Activated naive CD8-positive, alpha-beta T cell treated with anti-CD3 and anti-CD28 coated beads for 36 hours (primary cell): ENCODE data around the gene AAK1. TPM values are rescaled to one million over a fixed set of nuclear protein-coding genes. Genes with fewer than 3 reads are reported as not detected.
"Not testable (repeated sequence)": the region's sequence is repeated elsewhere in the genome, so short reads cannot be mapped to it uniquely, and the experiment has no call there.

Experiments used
- DNase-seq: peaks from one replicate; pipeline ENCODE4 v3.0.0; 2021
- H3K27ac Mint-ChIP-seq: one replicate; pipeline ENCODE4 v1.8.0; 2022; ENCODE audit warnings: mild to moderate bottlenecking, moderate library complexity, mixed read lengths
- H3K27me3 Mint-ChIP-seq: one replicate; pipeline ENCODE4 v1.8.0; 2022; ENCODE audit warnings: mild to moderate bottlenecking, mixed read lengths
- H3K36me3 Mint-ChIP-seq: one replicate; pipeline ENCODE4 v1.8.0; 2021; ENCODE audit warnings: mild to moderate bottlenecking, mixed read lengths
- H3K4me1 Mint-ChIP-seq: one replicate; pipeline ENCODE4 v1.8.0; 2021; ENCODE audit warnings: mixed read lengths
- H3K4me3 Mint-ChIP-seq: one replicate; pipeline ENCODE4 v1.8.0; 2022; ENCODE audit warnings: mild to moderate bottlenecking, moderate library complexity, mixed read lengths
- H3K9me3 Mint-ChIP-seq: one replicate; pipeline ENCODE4 v1.8.0; 2022; ENCODE audit warnings: mixed read lengths
- total RNA-seq, 2 experiments: library from RNA; stranded (reverse); gene quantifications; one replicate each; pipeline ENCODE4 v1.2.3, GENCODE V29; 2021

Gene AAK1
- total RNA-seq, 2 experiments from 2014 or later: 78.3 to 85.4 TPM

DNA sequence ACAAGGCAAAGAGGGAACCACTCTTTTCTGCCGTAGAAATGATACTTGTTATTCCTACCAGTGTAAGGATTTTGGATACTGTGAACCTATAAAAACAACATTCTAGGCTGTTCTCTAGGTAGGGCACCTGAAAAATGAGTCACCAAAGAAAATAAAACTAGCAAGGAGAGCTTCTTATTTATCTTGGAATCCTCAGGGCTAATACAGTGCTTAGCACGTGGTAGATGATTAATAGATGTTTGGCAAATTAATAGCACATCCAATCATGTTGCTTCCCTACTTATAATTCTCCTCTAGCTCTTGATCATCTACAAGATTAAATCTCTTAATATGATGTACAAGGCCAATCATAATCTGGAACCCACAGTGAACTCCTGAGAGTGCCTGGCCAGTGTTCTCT lies 73.1 kb downstream of the AAK1 start:
- peaks cover 16% of the 10 kb centered on the region for H3K36me3 Mint-ChIP-seq
- H3K4me3 Mint-ChIP-seq: no peak overlapping the region
- no peaks in the 10 kb centered on the region for H3K9me3 Mint-ChIP-seq
- H3K27ac Mint-ChIP-seq: peak overlapping the region; percentile 83
- H3K4me1 Mint-ChIP-seq: peaks cover 71% of the 10 kb centered on the region
- DNase-seq: no peak
- no peaks in the 10 kb centered on the region for H3K27me3 Mint-ChIP-seq

DNA sequence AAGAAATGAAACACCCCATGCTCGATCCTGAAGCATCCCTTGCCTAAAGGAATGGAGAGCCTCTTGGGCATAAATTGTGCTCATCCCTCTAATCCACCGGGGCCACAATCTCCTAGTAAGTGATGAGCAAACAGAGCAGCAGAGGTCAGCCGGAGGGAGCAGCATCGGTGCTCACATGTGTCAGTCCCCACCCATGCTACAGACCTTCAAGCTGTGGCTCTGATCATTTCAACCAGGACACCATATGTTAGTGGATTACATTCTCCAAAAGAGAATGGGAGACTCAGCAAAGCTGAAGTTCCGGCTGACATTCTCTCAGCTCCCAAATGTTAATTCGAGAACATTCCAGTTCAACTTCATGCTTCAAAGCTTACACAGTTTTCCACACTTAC lies 75.6 kb downstream of the AAK1 start:
- Mint-ChIP-seq H3K4me3 (no peak overlapping the region), H3K4me1 (peaks cover 85% of the 10 kb centered on the region), H3K9me3 (no peaks in the 10 kb centered on the region), H3K27me3 (no peaks in the 10 kb centered on the region), H3K36me3 (peaks cover 15% of the 10 kb centered on the region), H3K27ac (peak overlapping the region; percentile 53)
- no peak for DNase-seq

DNA sequence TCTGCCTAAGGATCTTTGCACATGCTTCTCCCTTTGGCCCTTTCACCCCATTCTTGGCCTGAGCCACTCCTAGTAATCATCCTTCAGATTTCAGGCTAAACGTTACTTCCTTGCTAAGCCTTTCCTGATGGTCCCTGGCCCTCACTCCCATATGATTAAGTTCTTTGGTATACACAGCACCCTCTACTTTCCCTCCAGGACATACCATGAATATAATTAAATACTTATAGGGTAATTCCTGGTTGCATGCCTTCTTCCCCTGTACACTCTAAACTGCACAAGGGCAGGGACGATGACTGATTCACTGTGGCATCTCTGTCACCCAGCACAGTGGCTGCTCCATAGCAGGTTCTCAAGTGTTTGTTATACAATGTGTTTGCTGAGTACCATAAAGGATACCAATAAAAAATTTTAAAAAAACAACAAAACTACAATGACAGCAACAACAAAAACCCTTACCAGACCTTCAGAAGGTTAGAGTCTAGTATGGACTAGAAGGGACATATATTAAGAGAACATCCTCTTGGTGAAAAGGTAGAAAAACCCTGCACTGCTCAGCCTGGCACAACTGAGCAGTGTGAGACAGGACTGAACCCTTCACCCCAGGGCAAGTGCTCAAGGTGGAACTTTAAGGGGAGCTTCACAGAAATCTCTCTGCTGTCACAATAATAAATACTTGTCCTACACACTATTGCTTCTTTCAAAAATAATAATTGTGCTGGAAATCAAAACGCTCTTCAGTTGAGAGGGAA lies 76.2 kb downstream of the AAK1 start:
- Mint-ChIP-seq H3K9me3 (no peaks in the 10 kb centered on the region), H3K4me1 (peaks cover 83% of the 10 kb centered on the region), H3K4me3 (no peak overlapping the region), H3K27ac (peak overlapping the region; percentile 53), H3K27me3 (no peaks in the 10 kb centered on the region), H3K36me3 (peaks cover 15% of the 10 kb centered on the region)
- no peak for DNase-seq

DNA sequence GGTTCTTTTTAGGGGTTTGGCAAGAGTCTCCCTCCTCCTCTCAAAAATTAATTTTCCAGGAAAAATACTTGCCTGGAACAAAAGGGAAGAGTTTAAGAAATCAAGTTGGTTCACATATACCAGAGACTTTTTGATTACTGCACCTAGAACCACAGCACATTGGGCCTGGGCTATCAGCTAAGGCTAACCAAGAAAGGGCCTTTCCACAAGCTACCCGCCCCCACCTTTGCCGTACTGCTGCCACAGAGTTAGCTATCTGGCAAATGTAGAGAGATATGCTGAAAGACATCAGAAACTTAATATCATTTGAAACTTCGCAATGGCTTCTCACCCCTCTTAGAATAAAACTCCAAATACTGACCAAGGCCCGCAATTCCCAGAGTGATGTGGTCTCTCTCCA lies 76.9 kb downstream of the AAK1 start:
- peaks cover 14% of the 10 kb centered on the region for H3K36me3 Mint-ChIP-seq
- no peak for DNase-seq
- H3K27ac Mint-ChIP-seq: peak overlapping the region; percentile 30
- no peaks in the 10 kb centered on the region for H3K9me3 Mint-ChIP-seq
- H3K4me1 Mint-ChIP-seq: peaks cover 86% of the 10 kb centered on the region
- no peaks in the 10 kb centered on the region for H3K27me3 Mint-ChIP-seq
- H3K4me3 Mint-ChIP-seq: no peak overlapping the region

DNA sequence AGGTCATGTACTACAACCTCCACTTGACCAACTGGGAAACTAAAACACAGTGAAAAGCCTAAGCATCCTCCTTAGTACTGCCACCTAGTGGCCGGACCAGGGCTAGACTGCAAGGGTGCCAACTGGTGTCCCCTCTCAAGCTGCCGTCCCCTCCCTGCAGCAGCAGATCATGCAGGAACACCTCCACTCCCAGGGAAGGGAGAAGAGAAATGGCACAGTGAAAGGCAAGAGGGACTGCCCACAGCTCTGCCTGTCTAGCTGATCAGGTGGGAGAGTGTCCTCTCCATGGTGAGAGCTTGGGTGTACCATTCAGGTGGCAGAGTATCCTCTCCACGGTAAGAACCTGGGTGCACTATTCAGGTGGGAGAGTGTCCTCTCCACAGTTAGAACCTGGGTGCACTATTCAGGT lies 78.1 kb downstream of the AAK1 start:
- Mint-ChIP-seq H3K36me3 (peaks cover 9% of the 10 kb centered on the region), H3K27me3 (no peaks in the 10 kb centered on the region), H3K4me1 (peaks cover 85% of the 10 kb centered on the region), H3K4me3 (no peak overlapping the region), H3K27ac (no peak overlapping the region), H3K9me3 (no peaks in the 10 kb centered on the region)
- DNase-seq: peak; percentile 61

DNA sequence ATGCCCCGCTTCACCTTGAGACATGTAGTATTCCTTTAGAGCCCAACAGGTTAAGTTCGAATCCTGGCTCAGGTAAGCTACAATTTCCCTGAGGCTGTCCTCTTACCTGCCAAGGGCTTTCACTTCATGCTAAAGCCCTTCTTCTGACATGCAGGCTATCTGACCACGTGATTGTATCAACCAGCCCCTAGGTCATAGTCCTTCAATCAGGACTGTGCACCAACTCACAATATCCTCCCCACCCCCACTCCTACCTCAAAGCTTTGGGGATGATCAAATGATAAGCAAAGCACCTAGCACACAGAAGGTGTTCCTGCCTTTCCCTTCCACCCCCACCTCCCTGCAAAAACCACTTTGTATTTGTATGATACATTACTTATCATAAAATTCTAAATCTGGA lies 78.9 kb downstream of the AAK1 start:
- H3K4me3 Mint-ChIP-seq: peak overlapping the region; percentile 1
- H3K27me3 Mint-ChIP-seq: no peaks in the 10 kb centered on the region
- no peaks in the 10 kb centered on the region for H3K9me3 Mint-ChIP-seq
- H3K36me3 Mint-ChIP-seq: peaks cover 7% of the 10 kb centered on the region
- no peak for DNase-seq
- peak overlapping the region; percentile 52 for H3K27ac Mint-ChIP-seq
- H3K4me1 Mint-ChIP-seq: peaks cover 85% of the 10 kb centered on the region

DNA sequence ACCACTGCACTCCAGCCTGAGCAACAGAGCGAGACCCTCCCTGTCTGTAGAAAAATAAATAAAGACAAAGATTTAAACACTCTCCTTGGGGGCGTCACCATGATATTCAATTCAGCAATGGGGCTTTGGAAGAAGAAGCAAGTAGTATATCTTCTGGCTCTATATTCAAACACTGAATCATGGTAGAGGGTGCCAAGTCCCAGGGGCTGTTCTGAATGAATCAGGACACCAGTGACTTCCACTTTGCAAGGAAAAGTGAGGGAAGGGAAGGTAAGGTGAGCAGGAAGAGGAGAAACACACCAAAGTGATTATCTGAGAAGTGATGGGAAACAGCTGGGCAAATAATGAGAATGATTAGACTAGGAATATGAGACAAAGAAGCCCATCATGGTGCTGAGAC lies 80.5 kb downstream of the AAK1 start:
- Mint-ChIP-seq H3K27ac (no peak overlapping the region), H3K36me3 (peaks cover 7% of the 10 kb centered on the region), H3K4me1 (peaks cover 79% of the 10 kb centered on the region), H3K9me3 (no peaks in the 10 kb centered on the region), H3K4me3 (no peak overlapping the region), H3K27me3 (no peaks in the 10 kb centered on the region)
- DNase-seq: no peak

DNA sequence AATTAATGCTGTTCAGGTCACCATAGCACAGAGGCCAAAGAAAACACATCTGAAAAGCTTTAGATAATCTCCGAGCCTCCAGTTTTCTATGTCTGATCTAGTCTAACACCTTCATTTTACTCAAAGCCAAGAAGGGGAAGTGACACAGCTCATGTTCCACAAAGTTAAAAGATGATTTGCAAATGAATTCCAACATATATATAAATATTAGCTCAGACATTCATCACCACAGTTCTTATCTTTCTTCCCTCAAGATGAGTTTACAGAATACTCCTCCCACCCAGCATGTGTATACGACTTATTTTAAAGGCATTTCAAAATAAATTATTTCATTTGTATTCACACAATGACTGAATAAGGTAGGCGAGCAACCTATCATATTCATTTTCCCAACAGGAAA lies 82.4 kb downstream of the AAK1 start:
- H3K27ac Mint-ChIP-seq: no peak overlapping the region
- H3K4me1 Mint-ChIP-seq: peaks cover 72% of the 10 kb centered on the region
- H3K36me3 Mint-ChIP-seq: peaks cover 6% of the 10 kb centered on the region
- DNase-seq: no peak
- no peak overlapping the region for H3K4me3 Mint-ChIP-seq
- no peaks in the 10 kb centered on the region for H3K27me3 Mint-ChIP-seq
- H3K9me3 Mint-ChIP-seq: no peaks in the 10 kb centered on the region

DNA sequence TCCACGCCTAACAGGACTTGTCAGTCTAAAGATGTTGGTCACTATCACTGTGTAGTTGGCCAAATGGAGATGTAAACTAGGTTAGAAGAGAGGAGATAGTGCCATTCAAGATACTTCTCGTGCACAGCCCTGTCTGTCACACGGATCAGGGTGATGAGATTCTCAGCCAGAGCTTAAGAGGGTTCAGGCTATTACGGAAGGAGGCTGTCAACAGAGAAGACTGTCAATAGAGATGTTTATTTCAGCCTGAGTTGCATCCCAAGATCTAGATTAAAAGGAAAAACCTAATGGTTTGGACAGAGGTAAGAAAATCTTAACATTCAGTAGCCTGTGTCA lies 83.4 kb downstream of the AAK1 start:
- Mint-ChIP-seq H3K9me3 (no peaks in the 10 kb centered on the region), H3K4me1 (peaks cover 68% of the 10 kb centered on the region), H3K4me3 (no peak overlapping the region), H3K27ac (peak overlapping the region; percentile 28), H3K27me3 (no peaks in the 10 kb centered on the region), H3K36me3 (peaks cover 9% of the 10 kb centered on the region)
- DNase-seq: no peak

DNA sequence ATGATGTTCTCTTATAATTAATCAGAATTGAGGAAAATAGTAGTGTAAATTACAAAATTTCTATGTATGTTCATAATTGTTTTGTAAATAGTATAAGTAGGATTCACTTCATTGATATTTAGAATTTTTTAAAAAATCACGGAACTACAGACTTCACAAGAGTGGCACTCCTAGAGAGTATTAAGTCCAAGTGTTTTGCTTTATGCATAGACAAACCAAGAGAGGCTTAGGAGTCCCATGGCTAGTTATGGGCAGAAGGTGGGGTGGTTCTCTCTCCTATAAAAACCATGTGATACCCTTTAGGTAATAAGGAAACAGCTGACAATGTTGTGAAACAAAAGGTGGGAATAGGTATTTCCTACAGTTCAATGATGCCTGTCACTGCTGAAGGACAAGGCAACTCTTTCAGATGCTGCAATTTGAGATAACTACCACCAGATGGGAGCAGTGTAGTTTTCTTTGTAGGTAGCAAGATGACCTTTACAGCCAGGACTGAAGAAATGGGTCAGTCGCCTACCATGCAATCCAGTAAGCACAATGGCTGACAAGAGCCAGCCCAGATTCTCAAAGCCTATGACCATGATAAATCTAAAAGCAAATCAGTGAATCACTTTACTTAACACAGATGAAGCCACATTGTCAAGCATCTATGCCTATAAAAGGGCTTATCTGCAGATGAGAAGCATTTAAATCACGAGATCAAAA lies 83.9 kb downstream of the AAK1 start:
- DNase-seq: no peak
- peaks cover 67% of the 10 kb centered on the region for H3K4me1 Mint-ChIP-seq
- H3K36me3 Mint-ChIP-seq: peaks cover 9% of the 10 kb centered on the region
- H3K27ac Mint-ChIP-seq: peak overlapping the region; percentile 28
- H3K4me3 Mint-ChIP-seq: no peak overlapping the region
- H3K9me3 Mint-ChIP-seq: no peaks in the 10 kb centered on the region
- H3K27me3 Mint-ChIP-seq: no peaks in the 10 kb centered on the region

DNA sequence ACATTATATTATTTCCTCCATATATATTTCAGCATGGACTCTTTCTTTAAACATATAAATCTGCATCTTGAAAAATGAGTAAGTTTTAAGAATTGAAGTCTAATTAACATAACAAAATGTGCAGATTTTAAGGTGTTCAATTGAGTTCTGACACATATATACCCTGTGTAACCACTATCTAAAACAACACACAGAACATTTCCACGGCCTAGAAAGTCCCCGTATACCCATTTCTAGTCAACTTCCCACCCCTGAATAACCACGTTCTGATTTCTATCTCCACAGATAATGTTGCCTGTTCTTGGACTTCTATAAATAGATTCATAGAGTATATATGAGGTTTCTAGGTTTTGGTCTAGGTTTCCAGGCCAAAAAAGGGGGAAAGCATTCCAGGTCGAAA lies 87.5 kb downstream of the AAK1 start:
- H3K4me3 Mint-ChIP-seq: no peak overlapping the region
- H3K9me3 Mint-ChIP-seq: no peaks in the 10 kb centered on the region
- H3K27ac Mint-ChIP-seq: peak overlapping the region; percentile 6
- peaks cover 18% of the 10 kb centered on the region for H3K36me3 Mint-ChIP-seq
- H3K27me3 Mint-ChIP-seq: no peaks in the 10 kb centered on the region
- DNase-seq: no peak
- peaks cover 47% of the 10 kb centered on the region for H3K4me1 Mint-ChIP-seq

DNA sequence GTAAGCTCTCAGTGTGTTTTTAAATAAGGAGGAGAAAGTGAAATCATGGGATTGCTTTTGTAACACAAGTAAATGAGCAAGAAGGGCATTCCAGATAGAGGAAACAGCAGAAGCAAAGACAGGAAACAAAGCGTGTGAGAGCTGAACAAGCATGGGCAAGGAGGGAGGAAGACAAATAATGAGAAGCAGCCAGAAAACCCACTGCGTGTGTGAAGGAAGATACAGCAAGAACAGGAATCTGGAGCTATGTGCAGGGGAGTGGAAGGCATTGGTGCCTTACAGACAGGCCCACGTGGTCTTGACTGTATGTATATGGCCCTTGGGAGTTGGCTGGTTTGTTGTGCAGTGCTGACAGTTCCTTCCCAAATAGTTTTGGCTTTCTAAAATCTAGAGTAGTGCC lies 88.6 kb downstream of the AAK1 start:
- peaks cover 20% of the 10 kb centered on the region for H3K36me3 Mint-ChIP-seq
- peak overlapping the region; percentile 50 for H3K27ac Mint-ChIP-seq
- H3K4me1 Mint-ChIP-seq: peaks cover 39% of the 10 kb centered on the region
- H3K27me3 Mint-ChIP-seq: no peaks in the 10 kb centered on the region
- H3K4me3 Mint-ChIP-seq: no peak overlapping the region
- no peak for DNase-seq
- no peaks in the 10 kb centered on the region for H3K9me3 Mint-ChIP-seq

DNA sequence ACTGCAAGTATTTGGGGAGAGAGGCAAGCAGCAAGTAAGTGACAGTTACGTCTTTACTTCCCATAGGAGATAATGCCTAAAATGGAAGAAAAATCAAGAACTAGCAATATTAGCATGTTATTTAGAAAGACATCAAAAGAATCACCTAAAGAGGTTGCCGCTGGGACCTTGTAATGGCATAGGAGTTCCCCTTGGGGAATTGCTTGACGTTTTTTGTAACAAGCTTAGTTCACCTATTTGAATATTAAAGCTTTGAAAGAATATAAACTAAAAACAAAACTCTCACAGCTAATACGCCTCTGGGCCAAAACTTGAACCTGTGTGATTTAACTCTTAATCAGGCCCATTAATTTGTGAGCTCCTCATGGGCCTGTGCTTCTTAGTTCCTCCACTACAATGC lies 89.0 kb downstream of the AAK1 start:
- no peak for DNase-seq
- Mint-ChIP-seq H3K9me3 (no peaks in the 10 kb centered on the region), H3K27ac (peak overlapping the region; percentile 50), H3K36me3 (peaks cover 22% of the 10 kb centered on the region), H3K4me1 (peaks cover 37% of the 10 kb centered on the region), H3K4me3 (no peak overlapping the region), H3K27me3 (no peaks in the 10 kb centered on the region)

DNA sequence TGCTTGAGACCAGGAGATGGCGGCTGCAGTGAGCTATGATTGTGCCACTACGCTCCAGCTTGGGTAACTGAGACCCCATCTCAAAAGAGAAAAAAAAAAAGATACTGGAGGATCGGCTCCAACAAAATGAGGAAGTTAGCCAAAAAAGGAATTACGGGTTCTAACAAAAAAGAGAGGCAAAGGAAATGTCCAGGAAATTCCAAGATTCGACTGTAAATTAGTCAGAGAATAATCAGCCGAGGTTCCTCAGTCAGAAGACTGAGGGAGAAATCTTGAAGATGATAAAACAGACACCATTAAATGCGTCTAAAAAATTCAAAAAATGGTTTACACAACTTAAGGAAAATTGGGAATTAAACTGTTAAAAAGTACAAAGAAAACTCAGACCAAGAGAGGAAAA lies 89.5 kb downstream of the AAK1 start:
- H3K4me1 Mint-ChIP-seq: peaks cover 37% of the 10 kb centered on the region
- H3K27ac Mint-ChIP-seq: no peak overlapping the region
- no peaks in the 10 kb centered on the region for H3K9me3 Mint-ChIP-seq
- DNase-seq: no peak
- peaks cover 24% of the 10 kb centered on the region for H3K36me3 Mint-ChIP-seq
- H3K4me3 Mint-ChIP-seq: no peak overlapping the region
- H3K27me3 Mint-ChIP-seq: no peaks in the 10 kb centered on the region

DNA sequence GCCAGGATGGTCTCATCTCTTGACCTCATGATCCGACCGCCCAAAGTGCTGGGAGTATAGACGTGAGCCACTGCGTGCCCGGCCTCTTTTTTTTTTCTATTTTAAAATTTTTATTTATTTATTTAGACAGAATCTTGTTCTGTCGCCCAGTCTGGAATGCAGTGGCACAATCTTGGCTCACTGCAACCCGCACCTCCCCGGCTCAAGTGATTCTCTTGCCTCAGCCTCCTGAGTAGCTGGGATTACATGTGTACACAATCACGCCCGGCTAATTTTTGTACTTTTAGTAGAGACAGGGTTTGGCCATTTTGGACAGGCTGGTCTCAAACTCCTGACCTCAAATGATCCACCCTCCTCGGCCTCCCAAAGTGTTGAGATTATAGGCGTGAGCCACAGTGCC lies 93.0 kb downstream of the AAK1 start:
- not testable (repeated sequence) for H3K27me3 Mint-ChIP-seq, H3K4me3 Mint-ChIP-seq, H3K9me3 Mint-ChIP-seq, H3K27ac Mint-ChIP-seq, DNase-seq
- peaks cover 34% of the 10 kb centered on the region for H3K4me1 Mint-ChIP-seq
- H3K36me3 Mint-ChIP-seq: peaks cover 43% of the 10 kb centered on the region

DNA sequence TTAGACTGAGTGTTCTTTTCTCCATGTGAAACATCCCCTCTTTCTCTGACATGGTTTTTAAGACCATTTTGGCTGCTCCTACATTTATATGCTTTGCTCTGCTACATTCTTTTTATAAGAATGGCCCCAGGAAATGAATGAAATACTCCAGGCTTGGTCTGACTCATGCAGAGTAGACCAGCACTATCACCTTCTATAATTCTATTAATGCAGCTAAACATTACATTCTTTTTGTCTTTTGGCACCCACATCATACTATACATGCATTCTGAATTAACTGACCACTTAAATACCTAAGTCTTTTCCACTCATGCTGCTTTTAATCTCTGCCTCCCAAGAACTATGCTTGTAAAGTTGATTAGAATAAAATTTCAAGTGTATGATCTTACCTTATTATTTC lies 94.1 kb downstream of the AAK1 start:
- H3K27ac Mint-ChIP-seq: peak overlapping the region; percentile 6
- H3K4me1 Mint-ChIP-seq: peaks cover 30% of the 10 kb centered on the region
- H3K36me3 Mint-ChIP-seq: peaks cover 46% of the 10 kb centered on the region

More for the DNA sequence above, 94.1 kb downstream of the AAK1 start:
- Mint-ChIP-seq H3K9me3 (peaks cover 9% of the 10 kb centered on the region), H3K4me3 (no peak overlapping the region), H3K27me3 (no peaks in the 10 kb centered on the region)
- no peak for DNase-seq
